Measurements from ENCODE around the gene TAF4. TPM values are rescaled to one million over a fixed set of nuclear protein-coding genes. Genes with fewer than 3 reads are reported as not detected.

TAF4 gene
- total RNA-seq, 2 donors from 2014 or later, result 25.5 to 39.9 TPM

DNA sequence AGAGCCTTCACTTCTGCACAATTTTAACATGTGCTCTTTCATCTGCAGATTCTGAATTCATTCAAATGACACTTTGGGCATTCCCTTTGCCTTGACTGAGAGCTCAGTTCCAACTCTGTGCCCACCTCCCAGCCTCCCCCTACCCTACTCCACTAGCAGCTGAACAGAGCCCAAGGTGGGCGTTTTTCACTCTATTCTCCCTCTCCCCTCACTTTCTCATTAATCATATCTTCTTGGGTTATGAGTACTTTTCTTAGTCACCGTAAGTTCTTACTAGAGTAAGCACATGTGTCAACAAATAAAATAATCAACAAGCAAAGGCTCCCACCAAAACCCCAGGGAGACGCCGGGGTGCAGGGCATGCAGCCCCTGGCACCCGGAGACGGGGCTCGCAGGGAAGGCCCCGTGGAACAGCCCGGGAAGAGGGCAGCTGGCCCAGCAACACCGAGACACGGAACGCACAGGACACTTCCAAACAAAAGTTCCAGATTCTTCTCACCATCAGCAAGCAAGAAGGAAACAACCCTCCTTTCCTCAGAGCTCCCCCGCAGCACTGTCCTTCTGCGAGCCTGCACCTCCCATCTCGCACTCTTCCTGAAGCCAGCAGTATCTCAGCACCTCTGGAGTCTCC is 34.1 kb downstream of the TAF4 start:
- Histone ChIP-seq H3K4me3 (ENCODE audit: low read length) (no peak overlapping the region), H3K9me3 (ENCODE audit: control insufficient read depth, low read length) (no peaks in the 10 kb centered on the region), H3K9ac (ENCODE audit: extremely low read depth, low read length, poor library complexity, severe bottlenecking) (no peak overlapping the region), H3K27ac (ENCODE audit: low read depth, low read length) (no peak overlapping the region), H3K36me3 (ENCODE audit: control insufficient read depth, insufficient read depth, low read length) (no peaks in the 10 kb centered on the region), H3K4me1 (ENCODE audit: control insufficient read depth, insufficient read depth, low read length) (no peaks in the 10 kb centered on the region), H3K27me3 (ENCODE audit: control insufficient read depth, insufficient read depth, low read length, poor library complexity, severe bottlenecking) (no peaks in the 10 kb centered on the region)
- Mint-ChIP-seq H3K4me3 (no peak overlapping the region), H3K4me1 (peaks cover 43% of the 10 kb centered on the region), H3K9me3 (no peaks in the 10 kb centered on the region), H3K27ac (peak overlapping the region; percentile 85), H3K36me3 (ENCODE audit: low read depth) (peaks cover 12% of the 10 kb centered on the region), H3K27me3 (ENCODE audit: insufficient read depth) (no peaks in the 10 kb centered on the region)
- WGBS, 2 experiments (ENCODE audit: insufficient coverage in 1 of 2, insufficient read length in 1 of 2), result 95 to 100% methylated on average over 7 to 15 of the region's 15 CpGs
- TF ChIP-seq, protein P1, sequence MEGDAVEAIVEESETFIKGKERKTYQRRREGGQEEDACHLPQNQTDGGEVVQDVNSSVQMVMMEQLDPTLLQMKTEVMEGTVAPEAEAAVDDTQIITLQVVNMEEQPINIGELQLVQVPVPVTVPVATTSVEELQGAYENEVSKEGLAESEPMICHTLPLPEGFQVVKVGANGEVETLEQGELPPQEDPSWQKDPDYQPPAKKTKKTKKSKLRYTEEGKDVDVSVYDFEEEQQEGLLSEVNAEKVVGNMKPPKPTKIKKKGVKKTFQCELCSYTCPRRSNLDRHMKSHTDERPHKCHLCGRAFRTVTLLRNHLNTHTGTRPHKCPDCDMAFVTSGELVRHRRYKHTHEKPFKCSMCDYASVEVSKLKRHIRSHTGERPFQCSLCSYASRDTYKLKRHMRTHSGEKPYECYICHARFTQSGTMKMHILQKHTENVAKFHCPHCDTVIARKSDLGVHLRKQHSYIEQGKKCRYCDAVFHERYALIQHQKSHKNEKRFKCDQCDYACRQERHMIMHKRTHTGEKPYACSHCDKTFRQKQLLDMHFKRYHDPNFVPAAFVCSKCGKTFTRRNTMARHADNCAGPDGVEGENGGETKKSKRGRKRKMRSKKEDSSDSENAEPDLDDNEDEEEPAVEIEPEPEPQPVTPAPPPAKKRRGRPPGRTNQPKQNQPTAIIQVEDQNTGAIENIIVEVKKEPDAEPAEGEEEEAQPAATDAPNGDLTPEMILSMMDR (conservative IDR thresholded peaks at IDR 0.05), result no peak
- no peak for DNase-seq

DNA sequence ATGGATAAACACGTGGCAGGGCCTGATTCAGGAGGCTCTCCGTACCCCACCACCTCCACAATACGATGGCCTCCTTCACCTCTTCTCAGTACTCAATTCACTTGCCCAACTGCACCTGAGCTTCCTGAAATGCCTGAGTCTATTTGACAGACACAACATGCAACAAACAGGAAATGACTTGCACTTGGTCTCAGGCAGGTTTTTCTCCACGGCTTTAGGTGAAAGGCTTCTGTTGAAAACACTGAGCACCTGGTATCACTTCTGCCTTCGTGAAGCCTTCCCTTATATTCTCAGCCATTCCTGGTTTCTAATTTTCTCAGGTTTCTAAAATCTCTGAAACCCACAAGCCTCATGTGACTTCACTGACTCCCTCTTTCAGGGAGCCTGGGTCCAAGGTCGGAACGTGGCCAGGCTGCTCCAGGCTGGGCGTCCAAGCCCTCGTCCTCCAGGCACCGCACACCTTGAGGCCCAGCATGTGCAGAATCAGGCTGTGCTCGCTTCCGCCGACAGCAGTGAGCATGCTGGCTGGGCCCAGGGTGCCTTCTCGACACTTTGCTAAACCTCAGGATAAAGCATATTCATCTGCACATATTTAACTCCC is 34.7 kb downstream of the TAF4 start:
- H3K4me3 ChIP-seq (ENCODE audit: low read length), result no peak overlapping the region
- no peaks in the 10 kb centered on the region for H3K36me3 ChIP-seq (ENCODE audit: control insufficient read depth, insufficient read depth, low read length)
- DNase-seq, result no peak
- H3K4me1 Mint-ChIP-seq, result peaks cover 48% of the 10 kb centered on the region
- H3K9me3 Mint-ChIP-seq, result no peaks in the 10 kb centered on the region
- H3K27ac ChIP-seq (ENCODE audit: low read depth, low read length), result no peak overlapping the region
- TF ChIP-seq, protein P1 (conservative IDR thresholded peaks at IDR 0.05), result no peak
- peak overlapping the region; percentile 85 for H3K27ac Mint-ChIP-seq
- H3K4me1 ChIP-seq (ENCODE audit: control insufficient read depth, insufficient read depth, low read length), result no peaks in the 10 kb centered on the region
- 90 to 93% methylated on average over 11 to 14 of the region's 14 CpGs for WGBS, 2 experiments (ENCODE audit: insufficient coverage in 1 of 2, insufficient read length in 1 of 2)
- H3K4me3 Mint-ChIP-seq, result no peak overlapping the region
- no peaks in the 10 kb centered on the region for H3K27me3 Mint-ChIP-seq (ENCODE audit: insufficient read depth)
- H3K9me3 ChIP-seq (ENCODE audit: control insufficient read depth, low read length), result no peaks in the 10 kb centered on the region
- H3K27me3 ChIP-seq (ENCODE audit: control insufficient read depth, insufficient read depth, low read length, poor library complexity, severe bottlenecking), result no peaks in the 10 kb centered on the region
- H3K36me3 Mint-ChIP-seq (ENCODE audit: low read depth), result peaks cover 12% of the 10 kb centered on the region
- H3K9ac ChIP-seq (ENCODE audit: extremely low read depth, low read length, poor library complexity, severe bottlenecking), result no peak overlapping the region

DNA sequence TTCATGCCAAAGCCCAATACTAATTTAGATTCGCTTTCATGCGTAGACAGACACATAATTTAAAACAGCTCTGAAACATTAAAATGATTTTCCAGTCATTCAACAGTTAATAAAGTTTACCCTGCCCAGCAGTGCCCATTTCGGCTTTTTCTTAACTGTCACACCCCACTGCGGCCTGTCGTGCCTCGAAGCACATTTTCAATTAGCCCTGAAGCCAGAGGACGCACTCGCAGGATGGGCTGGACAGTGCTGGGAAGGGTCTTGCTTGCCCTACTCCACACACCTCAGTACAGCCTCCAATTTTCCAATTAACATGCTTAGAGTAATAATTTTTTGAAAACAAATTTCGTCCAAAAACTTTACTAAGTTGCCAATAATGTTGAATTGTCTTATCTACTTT is 35.3 kb downstream of the TAF4 start:
- Mint-ChIP-seq H3K4me1 (peaks cover 54% of the 10 kb centered on the region), H3K4me3 (no peak overlapping the region), H3K36me3 (ENCODE audit: low read depth) (peaks cover 12% of the 10 kb centered on the region), H3K9me3 (no peaks in the 10 kb centered on the region), H3K27me3 (ENCODE audit: insufficient read depth) (no peaks in the 10 kb centered on the region), H3K27ac (peak overlapping the region; percentile 85)
- Histone ChIP-seq H3K4me3 (ENCODE audit: low read length) (no peak overlapping the region), H3K4me1 (ENCODE audit: control insufficient read depth, insufficient read depth, low read length) (no peaks in the 10 kb centered on the region), H3K9me3 (ENCODE audit: control insufficient read depth, low read length) (no peaks in the 10 kb centered on the region), H3K27ac (ENCODE audit: low read depth, low read length) (no peak overlapping the region), H3K36me3 (ENCODE audit: control insufficient read depth, insufficient read depth, low read length) (no peaks in the 10 kb centered on the region), H3K9ac (ENCODE audit: extremely low read depth, low read length, poor library complexity, severe bottlenecking) (no peak overlapping the region), H3K27me3 (ENCODE audit: control insufficient read depth, insufficient read depth, low read length, poor library complexity, severe bottlenecking) (no peaks in the 10 kb centered on the region)
- no peak for DNase-seq
- TF ChIP-seq, protein P1 (conservative IDR thresholded peaks at IDR 0.05), result no peak
- 96 to 98% methylated on average over 5 to 9 of the region's 9 CpGs for WGBS, 2 experiments (ENCODE audit: insufficient coverage in 1 of 2, insufficient read length in 1 of 2)

Measured in endodermal cell (in vitro differentiated cells).